H1 (cell line): Measurements from ENCODE around the gene TBC1D16. TPM values are rescaled to one million over a fixed set of nuclear protein-coding genes. Genes with fewer than 3 reads are reported as not detected.

ENCODE experiments used
- CTCF ChIA-PET: fragments of 300-600 bp; sonication (Branson Sonifier 250); formaldehyde crosslinking; loops from one replicate; lab custom pipeline; 2021; ENCODE audit not compliant: partially characterized antibody; lab: Charles Lee
- POLR2A ChIA-PET: fragments of 300-600 bp; sonication (Branson Sonifier 250); formaldehyde crosslinking; loops from one replicate; lab custom pipeline; 2021; ENCODE audit warnings: inconsistent platforms; ENCODE audit not compliant: partially characterized antibody; lab: Charles Lee
- DNase-seq, 2 experiments: peaks; one replicate each; pipeline versions ENCODE4 v3.0.0 to v3.0.0-alpha.2; 2010 to 2022; ENCODE audit warnings: low spot score in 2 of 2, low read depth in 1 of 2, mixed read lengths in 1 of 2
- FAIRE-seq: peaks from 2 replicates; lab custom pipeline; 2011; peaks lifted over from hg19 to GRCh38; lab: Jason Lieb, UNC
- H2AFZ ChIP-seq: 2 replicates; pipeline ENCODE4 v1.8.1; 2012; ENCODE audit warnings: low read length, inconsistent platforms
- H2AK5ac ChIP-seq: 2 replicates; pipeline ENCODE4 v1.6.1; 2013; ENCODE audit warnings: low read depth, low read length
- H2BK120ac ChIP-seq: replicated peaks from 2 replicates; pipeline ENCODE3; 2013; ENCODE audit warnings: low read depth, low read length, inconsistent platforms
- H2BK12ac ChIP-seq: 2 replicates; pipeline ENCODE4 v1.6.1; 2013; ENCODE audit warnings: low read depth, low read length
- H2BK15ac ChIP-seq: 2 replicates; pipeline ENCODE4 v1.6.1; 2013; ENCODE audit warnings: low read length
- H2BK20ac ChIP-seq: 2 replicates; pipeline ENCODE4 v1.6.1; 2013; ENCODE audit warnings: low read length
- H2BK5ac ChIP-seq: 2 replicates; pipeline ENCODE4 v1.6.1; 2013; ENCODE audit warnings: low read depth, low read length
- H3K14ac ChIP-seq: 2 replicates; pipeline ENCODE4 v1.6.1; 2013; ENCODE audit warnings: inconsistent platforms; ENCODE audit not compliant: insufficient read length
- H3K18ac ChIP-seq: 2 replicates; pipeline ENCODE4 v1.6.1; 2013; ENCODE audit warnings: low read length; ENCODE audit errors: extremely low read depth
- H3K23ac ChIP-seq: 2 replicates; pipeline ENCODE4 v1.6.1; 2013; ENCODE audit warnings: inconsistent platforms; ENCODE audit not compliant: insufficient read length
- H3K23me2 ChIP-seq: 2 replicates; pipeline ENCODE4 v1.6.1; 2013; ENCODE audit warnings: low read depth, low read length
- H3K27ac ChIP-seq: 2 replicates; pipeline ENCODE4 v1.6.1; 2011; ENCODE audit warnings: low read depth, low read length, inconsistent platforms
- H3K27me3 ChIP-seq, 4 experiments: replicated peaks in 1 of 4; 1 replicate in 1 of 4; 2 replicates in 3 of 4; pipeline versions ENCODE4 v1.6.1 to v1.8.1; 2011 to 2013; ENCODE audit warnings: low read length in 3 of 4, mild to moderate bottlenecking in 3 of 4, inconsistent platforms in 2 of 4, mixed read lengths in 2 of 4, moderate library complexity in 1 of 4; ENCODE audit not compliant: control insufficient read depth in 3 of 4, insufficient read depth in 3 of 4; ENCODE audit errors: extremely low read depth in 1 of 4
- H3K36me3 ChIP-seq, 4 experiments: 2 replicates each; pipeline versions ENCODE4 v1.6.1 to v1.8.1; 2011 to 2013; ENCODE audit warnings: mild to moderate bottlenecking in 4 of 4, low read length in 3 of 4, moderate library complexity in 2 of 4, control low read depth in 1 of 4, inconsistent platforms in 1 of 4; ENCODE audit not compliant: insufficient read depth in 4 of 4, control insufficient read depth in 2 of 4
- H3K4ac ChIP-seq: replicated peaks from 2 replicates; pipeline ENCODE3; 2013; ENCODE audit warnings: low read length, low read depth, mixed read lengths, inconsistent platforms; ENCODE audit not compliant: insufficient read length
- H3K4me1 ChIP-seq, 4 experiments: replicated peaks in 1 of 4; 1 replicate in 1 of 4; 2 replicates in 3 of 4; pipeline versions ENCODE4 v1.6.1 to v1.8.1; 2011 to 2013; ENCODE audit warnings: low read length in 3 of 4, inconsistent platforms in 2 of 4, mixed read lengths in 1 of 4; ENCODE audit not compliant: insufficient read depth in 4 of 4, control insufficient read depth in 3 of 4
- H3K4me2 ChIP-seq, 2 experiments: 2 replicates each; pipeline versions ENCODE4 v1.6.1 to v1.8.1; 2011 to 2013; ENCODE audit warnings: low read depth in 2 of 2, low read length in 2 of 2, control low read depth in 1 of 2, inconsistent platforms in 1 of 2, mild to moderate bottlenecking in 1 of 2; ENCODE audit not compliant: insufficient read depth in 1 of 2
- H3K4me3 ChIP-seq, 4 experiments: fragments of 200-600, 300-600 bp in 1 of 4; sonication (generic), shearing (Covaris generic), sonication (Bioruptor Twin) in 1 of 4; 2 replicates each; pipeline versions ENCODE4 v1.5.1 to v1.8.1; 2011 to 2016; ENCODE audit warnings: low read length in 4 of 4, low read depth in 3 of 4, control low read depth in 2 of 4, inconsistent platforms in 2 of 4, mild to moderate bottlenecking in 2 of 4, mixed read lengths in 1 of 4, moderate library complexity in 1 of 4; ENCODE audit not compliant: insufficient read depth in 2 of 4; ENCODE audit errors: extremely low read depth in 1 of 4
- H3K56ac ChIP-seq: replicated peaks from 2 replicates; pipeline ENCODE3; 2013; ENCODE audit warnings: low read depth, mild to moderate bottlenecking, mixed read lengths, low read length, inconsistent platforms; ENCODE audit not compliant: insufficient read length
- H3K79me1 ChIP-seq: 2 replicates; pipeline ENCODE4 v1.6.1; 2013; ENCODE audit warnings: low read depth, low read length, control low read depth
- H3K79me2 ChIP-seq, 2 experiments: 2 replicates each; pipeline versions ENCODE4 v1.6.1 to v1.8.1; 2012 to 2013; ENCODE audit warnings: low read length in 2 of 2, mild to moderate bottlenecking in 2 of 2, inconsistent platforms in 1 of 2; ENCODE audit not compliant: insufficient read depth in 2 of 2, control insufficient read depth in 1 of 2
- H3K9ac ChIP-seq, 4 experiments: replicated peaks in 1 of 4; 1 replicate in 1 of 4; 2 replicates in 3 of 4; pipeline versions ENCODE4 v1.6.1 to v1.8.1; 2011 to 2013; ENCODE audit warnings: low read depth in 3 of 4, low read length in 3 of 4, control low read depth in 2 of 4, mild to moderate bottlenecking in 2 of 4, moderate library complexity in 2 of 4, inconsistent platforms in 1 of 4; ENCODE audit errors: extremely low read depth in 1 of 4
- H3K9me3 ChIP-seq, 2 experiments: 2 replicates each; pipeline versions ENCODE4 v1.6.1 to v1.8.1; 2012 to 2013; ENCODE audit warnings: mild to moderate bottlenecking in 2 of 2, moderate library complexity in 2 of 2, control low read depth in 1 of 2, inconsistent platforms in 1 of 2, low read depth in 1 of 2, low read length in 1 of 2, mixed read lengths in 1 of 2; ENCODE audit not compliant: insufficient read depth in 2 of 2
- H4K20me1 ChIP-seq, 2 experiments: replicated peaks in 1 of 2; 2 replicates each; pipeline versions ENCODE3 to v1.8.1; 2011 to 2013; ENCODE audit warnings: inconsistent platforms in 2 of 2, low read length in 2 of 2, mild to moderate bottlenecking in 1 of 2; ENCODE audit not compliant: insufficient read depth in 2 of 2, control insufficient read depth in 1 of 2
- H4K5ac ChIP-seq: 2 replicates; pipeline ENCODE4 v1.6.1; 2013; ENCODE audit warnings: low read length, low read depth, mixed read lengths, inconsistent platforms; ENCODE audit not compliant: insufficient read length
- H4K8ac ChIP-seq: 2 replicates; pipeline ENCODE4 v1.8.0; 2013; ENCODE audit warnings: mild to moderate bottlenecking, moderate library complexity, low read length, inconsistent platforms; ENCODE audit not compliant: insufficient read depth; ENCODE audit errors: extremely low read depth
- H4K91ac ChIP-seq: replicated peaks from 2 replicates; pipeline ENCODE3; 2013; ENCODE audit warnings: low read length, mixed read lengths, inconsistent platforms; ENCODE audit not compliant: insufficient read length
- EGR1 ChIP-seq: IDR thresholded peaks from 2 replicates; pipeline ENCODE4 v1.6.1; 2011; ENCODE audit warnings: low read depth, low read length, borderline replicate concordance
- GABPA ChIP-seq: IDR thresholded peaks from 2 replicates; pipeline ENCODE4 v1.6.1; 2011; ENCODE audit warnings: mild to moderate bottlenecking, low read length, moderate library complexity, borderline replicate concordance; ENCODE audit not compliant: insufficient read depth
- PHF8 ChIP-seq: fragments of 200-600 bp; sonication (generic); conservative IDR thresholded peaks from 2 replicates; pipeline ENCODE4 v1.7.1; 2012; ENCODE audit warnings: low read depth, mild to moderate bottlenecking, inconsistent platforms, low read length, moderate library complexity
- POLR2AphosphoS5 ChIP-seq: IDR thresholded peaks from 2 replicates; pipeline ENCODE4 v1.6.1; 2011; ENCODE audit warnings: low read depth, low read length
- RAD21 ChIP-seq, 2 experiments: IDR thresholded peaks in 1 of 2; conservative IDR thresholded peaks in 1 of 2; 2 replicates each; pipeline ENCODE4 v1.6.1; 2011; ENCODE audit warnings: low read depth in 2 of 2, low read length in 2 of 2, improper control_type of control experiment in 1 of 2, inconsistent platforms in 1 of 2, mild to moderate bottlenecking in 1 of 2, moderate library complexity in 1 of 2
- WGBS, 2 experiments: shearing (Covaris generic) in 1 of 2; methylation state at CpG; one replicate each; pipeline versions ENCODE4 v1.1.6 to v1.1.7; 2013 to 2015; ENCODE audit warnings: low lambda C conversion rate in 2 of 2, mixed read lengths in 2 of 2, inconsistent platforms in 1 of 2, low coverage in 1 of 2, missing lambda C conversion rate in 1 of 2; ENCODE audit not compliant: insufficient replicate concordance in 2 of 2, insufficient coverage in 1 of 2, insufficient read length in 1 of 2; ENCODE audit errors: extremely low coverage in 1 of 2, missing lambda C conversion rate in 1 of 2; 5-methylcytosine and 5-hydroxymethylcytosine counted together
- polyA plus RNA-seq, 7 experiments: library from polyadenylated mRNA; depleted of rRNA in 3 of 7; stranded (reverse) in 5 of 7; unstranded in 2 of 7; fragments of >200 nt in 5 of 7; fragments of 200-250 nt in 2 of 7; gene quantifications; 1 replicate in 5 of 7; 2 replicates in 1 of 7; 4 replicates in 1 of 7; pipeline versions ENCODE4 v1.2.1 to v1.2.3, GENCODE V29; 2011 to 2013; ENCODE audit warnings: missing spikeins in 2 of 7, mixed read lengths in 2 of 7
- total RNA-seq: library from RNA; stranded (reverse); fragmentation: NEBNext Ultra II Directional; extraction: Animal tissue kit (Norgen Biotek cat#: 25700); gene quantifications from 2 replicates; pipeline ENCODE4 v1.2.1, GENCODE V29; 2021
- TF ChIP-seq, protein P1 (sequence below), 3 experiments: IDR thresholded peaks; 1 replicate in 2 of 3; 2 replicates in 1 of 3; pipeline versions ENCODE4 v1.5.1 to v1.6.1; 2011; ENCODE audit warnings: low read length in 3 of 3, mild to moderate bottlenecking in 3 of 3, inconsistent platforms in 2 of 3, low read depth in 1 of 3, moderate library complexity in 1 of 3; ENCODE audit not compliant: insufficient read depth in 1 of 3; ENCODE audit errors: control extremely low read depth in 1 of 3

TBC1D16 gene
- total and polyA plus RNA-seq, 2 of the 8 experiments (the other 6 are each of a cell fraction or from before 2014, with no cell fraction given): 21.1 to 109 TPM

DNA sequence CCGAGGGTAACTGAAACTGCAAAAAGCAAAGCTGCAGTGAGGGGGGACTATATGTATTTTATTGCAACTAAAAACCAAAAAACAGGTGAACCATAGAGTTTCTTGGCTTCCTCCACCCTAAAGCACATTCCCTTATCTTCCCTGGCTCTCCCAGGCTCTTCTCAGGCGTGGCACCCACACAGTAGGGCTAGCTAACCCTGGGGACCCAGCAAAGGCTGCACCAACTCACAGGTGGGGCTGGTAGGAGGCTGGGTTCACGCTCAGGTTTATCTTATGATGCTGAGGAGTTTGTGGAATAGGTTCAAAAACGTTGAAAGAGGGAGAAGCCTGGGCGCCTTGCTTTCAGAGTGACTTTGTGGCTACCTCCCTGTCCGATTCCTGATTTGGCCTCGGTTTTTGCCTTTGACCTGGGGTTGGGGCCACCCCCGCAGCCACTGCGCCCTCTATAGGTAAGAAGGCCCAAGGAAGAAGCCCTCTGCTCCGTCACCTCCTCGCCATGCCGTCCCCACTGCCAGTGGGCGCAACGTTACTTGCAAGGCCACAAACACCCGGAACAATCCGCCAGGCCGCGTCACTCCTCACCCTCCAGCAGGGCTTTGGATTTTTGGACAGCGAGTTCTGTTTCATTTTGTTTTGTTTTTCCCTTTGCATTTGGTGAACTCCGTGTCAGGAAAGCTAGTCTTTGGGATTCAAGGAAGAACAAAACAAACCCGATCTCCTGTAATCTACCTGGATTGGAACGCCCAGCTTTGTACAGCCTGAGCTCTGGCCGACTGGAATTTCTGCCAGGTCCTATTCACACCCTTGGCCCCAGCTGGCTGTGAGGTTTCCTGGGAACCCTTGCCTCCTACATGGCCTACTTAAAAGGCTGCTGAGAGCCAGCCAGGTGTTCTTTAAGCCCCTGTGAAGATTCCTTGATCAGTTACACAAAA lies 60.8 kb downstream of the TBC1D16 start:
- H4K8ac ChIP-seq: no peak overlapping the region
- H2BK5ac ChIP-seq: 0 out of 2 replicates have a peak overlapping the region, but pooled peaks have one; percentile 22
- peaks cover 0 to 7% (median 3%) of the 10 kb centered on the region in 4 experiments; a peak in 2 of 8 replicates for H3K36me3 ChIP-seq
- CTCF ChIA-PET: interaction anchor here (0.5 to 11.3 kb wide), 39 partner anchors 9 to 221 kb away, joined by 3 to 187 read pairs (median 4); partner anchors contain the start of gene CBX4
- H3K23me2 ChIP-seq: no peaks in the 10 kb centered on the region
- peak; percentile 45 for FAIRE-seq
- peaks cover 0 to 6% (median 4%) of the 10 kb centered on the region in 4 experiments; a peak in 3 of 7 replicates for H3K4me1 ChIP-seq
- H3K56ac ChIP-seq: no peak overlapping the region
- H2BK12ac ChIP-seq: no peak overlapping the region
- H3K4me3 ChIP-seq: no peak overlapping the region
- H2AK5ac ChIP-seq: no peak overlapping the region
- H3K4me2 ChIP-seq: no peak overlapping the region
- H3K9ac ChIP-seq: no peak overlapping the region
- H3K18ac ChIP-seq: no peak overlapping the region
- no peak overlapping the region for H3K23ac ChIP-seq
- no peak overlapping the region for H3K27ac ChIP-seq
- H4K20me1 ChIP-seq: peaks cover 2 to 11% of the 10 kb centered on the region in 2 experiments
- no peak overlapping the region for H2BK15ac ChIP-seq
- WGBS, 2 experiments: 76% methylated on average over 23 of the region's 23 CpGs; no CpG with 5 or more reads in 1 of the 2 experiments
- no peak overlapping the region for H2AFZ ChIP-seq
- no peak overlapping the region for H3K14ac ChIP-seq
- H3K4ac ChIP-seq: no peak overlapping the region
- H3K79me2 ChIP-seq: peaks cover 0 to 2% of the 10 kb centered on the region in 2 experiments; a peak in 1 of 4 replicates
- H3K27me3 ChIP-seq: no peaks in the 10 kb centered on the region
- peaks cover 2% of the 10 kb centered on the region; the same call in 1 of the 2 replicates for H3K79me1 ChIP-seq
- POLR2A ChIA-PET: interaction anchor here (0.9 to 2.2 kb wide), 4 partner anchors 17 to 40 kb away, joined by 4 to 7 read pairs (median 6); no protein-coding TSS in a partner anchor
- no peak overlapping the region for H4K5ac ChIP-seq
- peak in 1 of 2 experiments; percentile 83 for DNase-seq
- no peak overlapping the region for H4K91ac ChIP-seq
- H2BK120ac ChIP-seq: no peak overlapping the region
- no peaks in the 10 kb centered on the region for H3K9me3 ChIP-seq
- no peak overlapping the region for H2BK20ac ChIP-seq
- peak; percentile 85; the same call in 1 of the 2 replicates for TF ChIP-seq GABPA
- TF ChIP-seq EGR1: peak; percentile 76; the same call in 1 of the 2 replicates
- TF ChIP-seq POLR2AphosphoS5: no peak
- no peak for TF ChIP-seq PHF8
- TF ChIP-seq RAD21 (IDR thresholded peaks at IDR 0.05 in 1 of 2, conservative IDR thresholded peaks at IDR 0.05 in 1 of 2; ENCODE audit: low read depth in 2 of 2, low read length in 2 of 2): peak; percentile 47 to 61
- TF ChIP-seq, protein P1, sequence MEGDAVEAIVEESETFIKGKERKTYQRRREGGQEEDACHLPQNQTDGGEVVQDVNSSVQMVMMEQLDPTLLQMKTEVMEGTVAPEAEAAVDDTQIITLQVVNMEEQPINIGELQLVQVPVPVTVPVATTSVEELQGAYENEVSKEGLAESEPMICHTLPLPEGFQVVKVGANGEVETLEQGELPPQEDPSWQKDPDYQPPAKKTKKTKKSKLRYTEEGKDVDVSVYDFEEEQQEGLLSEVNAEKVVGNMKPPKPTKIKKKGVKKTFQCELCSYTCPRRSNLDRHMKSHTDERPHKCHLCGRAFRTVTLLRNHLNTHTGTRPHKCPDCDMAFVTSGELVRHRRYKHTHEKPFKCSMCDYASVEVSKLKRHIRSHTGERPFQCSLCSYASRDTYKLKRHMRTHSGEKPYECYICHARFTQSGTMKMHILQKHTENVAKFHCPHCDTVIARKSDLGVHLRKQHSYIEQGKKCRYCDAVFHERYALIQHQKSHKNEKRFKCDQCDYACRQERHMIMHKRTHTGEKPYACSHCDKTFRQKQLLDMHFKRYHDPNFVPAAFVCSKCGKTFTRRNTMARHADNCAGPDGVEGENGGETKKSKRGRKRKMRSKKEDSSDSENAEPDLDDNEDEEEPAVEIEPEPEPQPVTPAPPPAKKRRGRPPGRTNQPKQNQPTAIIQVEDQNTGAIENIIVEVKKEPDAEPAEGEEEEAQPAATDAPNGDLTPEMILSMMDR (IDR thresholded peaks at IDR 0.05; ENCODE audit: control extremely low read depth in 1 of 3, insufficient read depth in 1 of 3, low read depth in 1 of 3, low read length in 3 of 3): peak; percentile 75 to 80 (median 76)
